Heart left ventricle (tissue), 16 donors: ENCODE results near the gene PCDHAC1. TPM values are rescaled to one million over a fixed set of nuclear protein-coding genes. Genes with fewer than 3 reads are reported as not detected.
"Not testable (repeated sequence)": the region's sequence is repeated elsewhere in the genome, so short reads cannot be mapped to it uniquely, and the experiment has no call there.

ENCODE experiments used
- ATAC-seq, 4 donors: fragments of 200-7000 bp; cut with Tn5 transposase; one replicate each; pipeline ENCODE4 v1.9.1; 2020 to 2022; ENCODE audit warnings: moderate library complexity in 4 of 4, mild to moderate bottlenecking in 3 of 4, moderate number of reproducible peaks in 1 of 4
- DNase-seq, 5 donors: peaks; one replicate each; pipeline ENCODE4 v3.0.0-alpha.2; 2020
- H3K27ac ChIP-seq, 12 donors: fragments of 200-600 bp; sonication (generic) in 4 of 12; one replicate each; pipeline versions ENCODE4 v1.5.0 to v1.8.0; 2016 to 2022; ENCODE audit warnings: mild to moderate bottlenecking in 2 of 12
- H3K27me3 ChIP-seq, 9 donors: fragments of 200-600 bp; sonication (generic) in 2 of 9; one replicate each; pipeline versions ENCODE4 v1.5.1 to v1.8.0; 2016 to 2022; ENCODE audit warnings: mild to moderate bottlenecking in 3 of 9
- H3K36me3 ChIP-seq, 9 donors: fragments of 200-600 bp; sonication (generic) in 2 of 9; one replicate each; pipeline versions ENCODE4 v1.5.0 to v1.8.0; 2018 to 2022; ENCODE audit warnings: mild to moderate bottlenecking in 2 of 9
- H3K4me1 ChIP-seq, 12 donors: fragments of 200-600 bp; sonication (generic) in 4 of 12; one replicate each; pipeline versions ENCODE4 v1.5.0 to v1.8.0; 2016 to 2022; ENCODE audit warnings: mild to moderate bottlenecking in 3 of 12
- H3K4me3 ChIP-seq, 12 donors: fragments of 200-600 bp; sonication (generic) in 4 of 12; one replicate each; pipeline versions ENCODE4 v1.5.0 to v1.8.0; 2017 to 2022; ENCODE audit warnings: mild to moderate bottlenecking in 9 of 12, moderate library complexity in 4 of 12
- H3K9me3 ChIP-seq, 12 donors: fragments of 200-600 bp; sonication (generic) in 4 of 12; one replicate each; pipeline versions ENCODE4 v1.5.0 to v1.8.0; 2016 to 2022; ENCODE audit warnings: mild to moderate bottlenecking in 1 of 12
- POLR2A ChIP-seq, 2 donors: fragments of 450-650 bp; IDR thresholded peaks; one replicate each; pipeline ENCODE4 v1.6.1; 2017; ENCODE audit warnings: antibody characterized with exemption in 2 of 2, mild to moderate bottlenecking in 2 of 2, moderate library complexity in 2 of 2
- WGBS, 4 donors: extraction: QIAGEN DNeasy Blood & Tissue Kit in 2 of 4; methylation state at CpG; one replicate each; pipeline versions ENCODE4 v1.1.5 to v1.1.7; 2013 to 2018; 5-methylcytosine and 5-hydroxymethylcytosine counted together
- intact Hi-C, 10 donors: fragments of 100-400 bp; cut with DNase I; formaldehyde crosslinking; loops; one replicate each; pipeline versions ENCODE4 v1.11.1 to v1.14.2; 2022
- long read RNA-seq, 3 donors: library from polyadenylated mRNA; unstranded; transcript quantifications; one replicate each; pipeline ENCODE4 v2.0.0, GENCODE V29; 2020 to 2021
- polyA plus RNA-seq, 2 donors: library from polyadenylated mRNA; stranded (reverse); fragments of 200-250 nt; gene quantifications; one replicate each; pipeline ENCODE4 v1.2.3, GENCODE V29; 2013
- total RNA-seq, 9 donors: library from RNA; depleted of rRNA in 2 of 9; stranded (reverse); fragments of >200 nt in 2 of 9; fragmentation: NEBNext Ultra II Directional in 3 of 9; extraction: Animal tissue kit (Norgen Biotek cat#: 25700) in 3 of 9; gene quantifications; one replicate each; pipeline versions ENCODE4 v1.1.0 to v1.2.4, GENCODE V29; 2016 to 2023
- TF ChIP-seq, protein P1 (sequence below), 12 donors: fragments of 200-600 bp; sonication (generic) in 4 of 12; IDR thresholded peaks; one replicate each; pipeline versions ENCODE4 v1.5.0 to v1.8.0; 2018 to 2022; ENCODE audit warnings: antibody characterized with exemption in 12 of 12, mild to moderate bottlenecking in 5 of 12
- donor health status: ischemic (EF 13 %, LVEDD 7.1; RV severe dilation, severe dysfunction).
- donor health status: healthy with polysubstance abuse.
- donor health status: DM: no; HTN: yes; CAD: no.
- donor health status: DM: no; HTN: no; CAD: no.
- donor health status: ischemic (EF 25% LVEDD 6.9; RV normal size, moderate dysfunction).
- donor health status: ischemic (EF 25% LVEDD 5.7; RV mildly dilated, moderate dysfunction).
- donor health status: healthy.
- donor health status: DM: yes; HTN: yes; CAD: no.
- donor health status: ischemic (EF 35%, LVEDD 5.7; RV mildly dilated, moderate dysfunction).
- donor health status: nonischemic (EF 11% LVEDD 7.7; RV severe dilation, severe dysfunction).
- donor health status: DM: yes; HTN: yes; CAD: no.
- donor health status: PGD.
- donor health status: ischemic (EF 29% LVEDD 5.4; RV normal size, mild dysfunction).
- donor health status: nonischemic (EF 23%, LVEDD 6.1; RV moderate dilation, normal function).

PCDHAC1 gene, protein sequence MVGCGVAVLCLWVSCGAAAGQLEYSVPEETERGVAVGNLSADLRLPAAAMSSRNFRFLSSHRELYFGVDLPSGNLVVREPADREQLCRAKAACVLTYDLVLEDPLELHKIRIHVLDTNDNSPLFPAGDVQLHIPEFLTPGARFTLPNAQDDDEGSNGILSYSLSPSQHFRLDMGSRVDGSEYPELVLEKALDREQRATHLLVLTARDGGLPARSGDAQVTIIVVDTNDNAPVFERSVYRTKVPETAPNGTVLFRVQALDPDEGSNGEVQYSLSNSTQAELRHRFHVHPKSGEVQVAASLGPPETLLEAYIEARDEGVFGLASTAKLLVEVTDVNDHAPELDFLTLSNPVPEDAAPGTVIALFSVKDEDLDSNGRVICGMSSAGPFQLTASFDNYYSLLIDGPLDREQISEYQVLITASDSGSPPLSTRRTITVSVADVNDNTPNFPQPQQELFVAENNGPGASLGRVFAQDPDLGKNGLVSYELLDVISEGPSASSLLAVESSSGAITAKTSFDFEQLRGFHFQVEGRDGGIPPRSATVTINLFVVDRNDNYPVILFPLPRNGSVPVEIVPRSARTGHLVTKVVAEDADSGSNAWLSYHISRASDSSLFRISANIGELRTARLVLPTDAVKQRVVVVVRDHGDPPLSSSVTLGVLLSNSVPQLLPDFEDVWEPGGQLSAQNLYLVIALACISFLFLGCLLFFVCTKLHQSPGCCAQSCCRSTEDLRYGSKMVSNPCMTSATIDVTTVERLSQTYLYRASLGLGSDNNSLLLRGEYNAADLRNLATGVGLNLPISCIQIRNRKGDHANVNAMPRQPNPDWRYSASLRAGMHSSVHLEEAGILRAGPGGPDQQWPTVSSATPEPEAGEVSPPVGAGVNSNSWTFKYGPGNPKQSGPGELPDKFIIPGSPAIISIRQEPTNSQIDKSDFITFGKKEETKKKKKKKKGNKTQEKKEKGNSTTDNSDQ
- total RNA-seq (under 1 TPM in 6 of 9 donors, not detected in 3; 0.08 to 0.88 (median 0.14) TPM), polyA plus RNA-seq (not detected)
- long read RNA-seq, donor 1: 0 reads
- long read RNA-seq, donor 2: 0 reads
- long read RNA-seq, donor 3: 0 reads

DNA sequence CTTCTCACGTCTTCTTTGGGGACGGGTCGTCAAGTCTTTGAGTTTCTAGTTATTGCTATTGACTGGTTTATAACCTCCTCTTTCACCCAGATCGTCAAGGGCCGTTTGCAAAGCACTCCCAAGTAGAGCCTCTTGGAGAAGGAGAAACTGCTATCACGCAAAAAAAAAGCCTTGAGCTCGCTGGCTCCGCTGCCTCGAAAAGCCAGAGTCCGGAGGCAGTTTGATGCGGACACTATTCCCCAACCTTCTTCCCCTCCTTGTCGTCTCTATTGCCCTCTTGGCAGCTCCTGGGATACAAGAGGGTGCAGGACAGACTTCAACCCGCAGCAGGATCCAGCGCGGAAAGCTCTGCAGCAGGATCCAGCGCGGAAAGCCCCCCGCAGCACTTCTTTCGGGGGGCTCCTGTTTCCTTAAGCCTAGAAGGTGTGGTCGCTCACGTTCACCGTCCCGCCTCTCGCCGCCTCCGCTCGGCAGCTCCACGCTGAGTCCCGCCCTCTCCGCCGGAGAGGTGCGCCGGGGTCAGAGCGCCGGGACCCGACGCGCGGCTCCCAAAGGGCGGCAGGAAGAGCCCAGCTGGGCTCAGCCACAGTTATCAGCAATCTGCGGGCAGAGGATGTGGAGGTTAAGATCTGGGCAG lies at the start of gene PCDHAC1:
Gene PCDHAC1, plus strand, starts transcription at position 494 of the 637 bp plus-strand sequence. CDS start 594 bp downstream, outside the sequence.
- H3K4me1 ChIP-seq: peaks cover 0 to 19% (median 4%) of the 10 kb centered on the region in 12 donors
- 2 to 6% (median 3%) methylated on average over 19 to 41 of the region's 41 CpGs for WGBS, 4 donors
- H3K27me3 ChIP-seq: peaks cover 12 to 82% (median 51%) of the 10 kb centered on the region in 9 donors
- no peaks in the 10 kb centered on the region for H3K36me3 ChIP-seq
- H3K4me3 ChIP-seq: peak within 1 kb of the TSS; percentile 11 to 59 (median 47)
- no peak within 1 kb of the TSS for H3K27ac ChIP-seq
- no peak for DNase-seq
- H3K9me3 ChIP-seq: no peaks in the 10 kb centered on the region
- ATAC-seq: peak in 3 of 4 donors; percentile 11 to 69 (median 63)
- TF ChIP-seq POLR2A (IDR thresholded peaks at IDR 0.05): no peak
- TF ChIP-seq, protein P1, sequence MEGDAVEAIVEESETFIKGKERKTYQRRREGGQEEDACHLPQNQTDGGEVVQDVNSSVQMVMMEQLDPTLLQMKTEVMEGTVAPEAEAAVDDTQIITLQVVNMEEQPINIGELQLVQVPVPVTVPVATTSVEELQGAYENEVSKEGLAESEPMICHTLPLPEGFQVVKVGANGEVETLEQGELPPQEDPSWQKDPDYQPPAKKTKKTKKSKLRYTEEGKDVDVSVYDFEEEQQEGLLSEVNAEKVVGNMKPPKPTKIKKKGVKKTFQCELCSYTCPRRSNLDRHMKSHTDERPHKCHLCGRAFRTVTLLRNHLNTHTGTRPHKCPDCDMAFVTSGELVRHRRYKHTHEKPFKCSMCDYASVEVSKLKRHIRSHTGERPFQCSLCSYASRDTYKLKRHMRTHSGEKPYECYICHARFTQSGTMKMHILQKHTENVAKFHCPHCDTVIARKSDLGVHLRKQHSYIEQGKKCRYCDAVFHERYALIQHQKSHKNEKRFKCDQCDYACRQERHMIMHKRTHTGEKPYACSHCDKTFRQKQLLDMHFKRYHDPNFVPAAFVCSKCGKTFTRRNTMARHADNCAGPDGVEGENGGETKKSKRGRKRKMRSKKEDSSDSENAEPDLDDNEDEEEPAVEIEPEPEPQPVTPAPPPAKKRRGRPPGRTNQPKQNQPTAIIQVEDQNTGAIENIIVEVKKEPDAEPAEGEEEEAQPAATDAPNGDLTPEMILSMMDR (IDR thresholded peaks at IDR 0.05): no peak
- intact Hi-C loops: loop anchor here in 4 of 10 donors (2.0 to 5.0 kb wide), 3 partner anchors 115 to 117 kb away; no protein-coding TSS in a partner anchor

DNA sequence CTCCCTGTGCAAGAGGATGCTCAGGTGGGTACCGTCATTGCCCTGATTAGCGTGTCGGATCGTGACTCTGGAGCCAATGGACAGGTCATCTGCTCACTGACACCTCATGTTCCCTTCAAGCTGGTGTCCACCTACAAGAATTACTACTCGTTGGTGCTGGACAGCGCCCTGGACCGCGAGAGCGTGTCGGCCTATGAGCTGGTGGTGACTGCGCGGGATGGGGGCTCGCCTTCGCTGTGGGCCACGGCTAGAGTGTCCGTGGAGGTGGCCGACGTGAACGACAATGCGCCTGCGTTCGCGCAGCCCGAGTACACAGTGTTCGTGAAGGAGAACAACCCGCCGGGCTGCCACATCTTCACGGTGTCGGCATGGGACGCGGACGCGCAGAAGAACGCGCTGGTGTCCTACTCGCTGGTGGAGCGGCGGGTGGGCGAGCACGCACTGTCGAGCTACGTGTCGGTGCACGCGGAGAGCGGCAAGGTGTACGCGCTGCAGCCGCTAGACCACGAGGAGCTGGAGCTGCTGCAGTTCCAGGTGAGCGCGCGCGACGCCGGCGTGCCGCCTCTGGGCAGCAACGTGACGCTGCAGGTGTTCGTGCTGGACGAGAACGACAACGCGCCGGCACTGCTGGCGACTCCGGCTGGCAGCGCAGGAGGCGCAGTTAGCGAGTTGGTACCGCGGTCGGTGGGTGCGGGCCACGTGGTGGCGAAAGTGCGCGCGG lies 49.4 kb upstream of the PCDHAC1 start:
- H3K9me3 ChIP-seq: peaks cover 0 to 41% (median 11%) of the 10 kb centered on the region in 12 donors
- H3K27me3 ChIP-seq: peaks cover 0 to 90% (median 30%) of the 10 kb centered on the region in 9 donors
- not testable (repeated sequence) for H3K27ac ChIP-seq, ATAC-seq, H3K4me1 ChIP-seq, DNase-seq, H3K4me3 ChIP-seq, H3K36me3 ChIP-seq
- intact Hi-C loops: loop anchor here in 1 of 10 donors (10.0 kb wide), 1 partner anchor 168 kb away; no protein-coding TSS in a partner anchor
- 30 to 43% (median 41%) methylated on average over 56 to 80 of the region's 80 CpGs for WGBS, 4 donors

DNA sequence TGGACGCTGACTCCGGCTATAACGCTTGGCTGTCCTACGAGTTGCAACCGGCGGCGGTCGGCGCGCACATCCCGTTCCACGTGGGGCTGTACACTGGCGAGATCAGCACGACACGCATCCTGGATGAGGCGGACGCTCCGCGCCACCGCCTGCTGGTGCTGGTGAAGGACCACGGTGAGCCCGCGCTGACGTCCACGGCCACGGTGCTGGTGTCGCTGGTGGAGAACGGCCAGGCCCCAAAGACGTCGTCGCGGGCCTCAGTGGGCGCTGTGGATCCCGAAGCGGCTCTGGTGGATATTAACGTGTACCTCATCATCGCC lies 48.9 kb upstream of the PCDHAC1 start:
- peaks cover 0 to 90% (median 30%) of the 10 kb centered on the region in 9 donors for H3K27me3 ChIP-seq
- intact Hi-C loops: loop anchor here in 1 of 10 donors (10.0 kb wide), 1 partner anchor 168 kb away; no protein-coding TSS in a partner anchor
- no peak overlapping the region for H3K4me3 ChIP-seq
- ATAC-seq: no peak
- no peaks in the 10 kb centered on the region for H3K36me3 ChIP-seq
- no peak overlapping the region for H3K27ac ChIP-seq
- H3K9me3 ChIP-seq: peaks cover 0 to 44% (median 11%) of the 10 kb centered on the region in 12 donors
- WGBS, 4 donors: 34 to 44% (median 40%) methylated on average over 5 to 37 of the region's 37 CpGs
- no peaks in the 10 kb centered on the region for H3K4me1 ChIP-seq
- no peak for TF ChIP-seq POLR2A (IDR thresholded peaks at IDR 0.05)
- TF ChIP-seq, protein P1 (IDR thresholded peaks at IDR 0.05): no peak
- DNase-seq: no peak
